ENCODE results near the gene IQCH. TPM values are rescaled to one million over a fixed set of nuclear protein-coding genes. Genes with fewer than 3 reads are reported as not detected.

IQCH gene
- total and polyA plus RNA-seq, 9 of the 15 experiments (the other 6 are each of a cell fraction or from before 2014, with no cell fraction given): 1.8 to 3.9 (median 2.7) TPM

DNA sequence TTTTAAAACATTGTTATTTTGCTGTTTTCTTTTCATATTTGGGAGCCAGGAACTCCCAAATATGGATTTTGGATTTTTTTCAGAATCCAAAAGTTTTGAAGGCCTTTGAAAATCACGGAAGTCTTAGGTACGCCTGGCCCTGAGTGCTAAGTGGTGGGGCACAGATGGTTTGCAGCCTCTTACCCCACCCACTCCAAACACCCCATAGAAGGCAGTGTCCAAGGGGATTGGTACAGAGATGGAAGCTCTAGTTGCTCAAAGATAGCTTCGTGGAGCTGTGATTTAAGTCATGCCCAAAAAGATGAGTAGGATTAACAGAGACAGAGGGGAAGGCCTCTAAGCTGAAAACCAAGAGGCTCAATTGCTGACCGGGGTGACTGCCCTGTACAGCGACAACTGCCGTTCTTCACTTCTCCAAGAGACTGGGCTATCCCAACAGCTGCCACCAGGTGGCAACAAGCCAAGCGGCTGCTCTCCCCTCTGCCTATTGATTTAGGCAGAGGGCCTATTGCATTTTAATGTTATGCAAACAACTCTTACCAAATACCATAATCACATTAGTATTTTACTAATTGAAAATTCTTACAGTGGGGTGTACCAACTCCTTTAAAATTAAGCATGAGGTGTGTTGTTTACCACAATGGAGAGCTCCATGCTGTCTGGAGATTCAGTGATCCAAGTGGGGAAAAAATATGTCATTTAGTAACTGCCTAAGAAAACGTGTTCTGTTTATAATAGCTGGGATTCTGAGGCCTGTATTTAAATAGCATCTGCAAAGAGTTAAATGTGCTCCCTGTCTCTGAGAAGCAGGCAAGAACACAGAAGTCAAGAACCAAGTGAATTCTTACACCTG is 202.3 kb downstream of the IQCH start (continued):
- TF ChIP-seq, protein P1, sequence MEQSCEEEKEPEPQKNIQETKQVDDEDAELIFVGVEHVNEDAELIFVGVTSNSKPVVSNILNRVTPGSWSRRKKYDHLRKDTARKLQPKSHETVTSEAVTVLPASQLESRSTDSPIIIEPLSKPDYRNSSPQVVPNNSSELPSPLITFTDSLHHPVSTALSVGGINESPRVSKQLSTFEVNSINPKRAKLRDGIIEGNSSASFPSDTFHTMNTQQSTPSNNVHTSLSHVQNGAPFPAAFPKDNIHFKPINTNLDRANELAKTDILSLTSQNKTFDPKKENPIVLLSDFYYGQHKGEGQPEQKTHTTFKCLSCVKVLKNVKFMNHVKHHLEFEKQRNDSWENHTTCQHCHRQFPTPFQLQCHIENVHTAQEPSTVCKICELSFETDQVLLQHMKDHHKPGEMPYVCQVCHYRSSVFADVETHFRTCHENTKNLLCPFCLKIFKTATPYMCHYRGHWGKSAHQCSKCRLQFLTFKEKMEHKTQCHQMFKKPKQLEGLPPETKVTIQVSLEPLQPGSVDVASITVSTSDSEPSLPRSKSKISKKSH (CRISPR knock-in tag; IDR thresholded peaks at IDR 0.05): no peak
- TF ChIP-seq, protein P2, sequence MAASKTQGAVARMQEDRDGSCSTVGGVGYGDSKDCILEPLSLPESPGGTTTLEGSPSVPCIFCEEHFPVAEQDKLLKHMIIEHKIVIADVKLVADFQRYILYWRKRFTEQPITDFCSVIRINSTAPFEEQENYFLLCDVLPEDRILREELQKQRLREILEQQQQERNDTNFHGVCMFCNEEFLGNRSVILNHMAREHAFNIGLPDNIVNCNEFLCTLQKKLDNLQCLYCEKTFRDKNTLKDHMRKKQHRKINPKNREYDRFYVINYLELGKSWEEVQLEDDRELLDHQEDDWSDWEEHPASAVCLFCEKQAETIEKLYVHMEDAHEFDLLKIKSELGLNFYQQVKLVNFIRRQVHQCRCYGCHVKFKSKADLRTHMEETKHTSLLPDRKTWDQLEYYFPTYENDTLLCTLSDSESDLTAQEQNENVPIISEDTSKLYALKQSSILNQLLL (CRISPR knock-in tag; IDR thresholded peaks at IDR 0.05; ENCODE audit: borderline replicate concordance): no peak
- TF ChIP-seq RAD21 (CRISPR knock-in tag; conservative IDR thresholded peaks at IDR 0.05 in 1 of 2, IDR thresholded peaks at IDR 0.05 in 1 of 2) (peak; percentile 79 to 90), XRCC5 (IDR thresholded peaks at IDR 0.05; ENCODE audit: low read depth, low read length) (0 out of 2 replicates have a peak, but pooled peaks have one; percentile 53), DIDO1 (tag; IDR thresholded peaks at IDR 0.05; ENCODE audit: low read depth) (no peak), TOE1 (IDR thresholded peaks at IDR 0.05; ENCODE audit: borderline replicate concordance) (no peak), TOE1 (CRISPR knock-in tag; IDR thresholded peaks at IDR 0.05; ENCODE audit: borderline replicate concordance, low read depth) (no peak), ZFPM2 (CRISPR knock-in tag; IDR thresholded peaks at IDR 0.05) (no peak), GABPB2 (CRISPR knock-in tag; conservative IDR thresholded peaks at IDR 0.05) (no peak)
- TF ChIP-seq, protein P3, sequence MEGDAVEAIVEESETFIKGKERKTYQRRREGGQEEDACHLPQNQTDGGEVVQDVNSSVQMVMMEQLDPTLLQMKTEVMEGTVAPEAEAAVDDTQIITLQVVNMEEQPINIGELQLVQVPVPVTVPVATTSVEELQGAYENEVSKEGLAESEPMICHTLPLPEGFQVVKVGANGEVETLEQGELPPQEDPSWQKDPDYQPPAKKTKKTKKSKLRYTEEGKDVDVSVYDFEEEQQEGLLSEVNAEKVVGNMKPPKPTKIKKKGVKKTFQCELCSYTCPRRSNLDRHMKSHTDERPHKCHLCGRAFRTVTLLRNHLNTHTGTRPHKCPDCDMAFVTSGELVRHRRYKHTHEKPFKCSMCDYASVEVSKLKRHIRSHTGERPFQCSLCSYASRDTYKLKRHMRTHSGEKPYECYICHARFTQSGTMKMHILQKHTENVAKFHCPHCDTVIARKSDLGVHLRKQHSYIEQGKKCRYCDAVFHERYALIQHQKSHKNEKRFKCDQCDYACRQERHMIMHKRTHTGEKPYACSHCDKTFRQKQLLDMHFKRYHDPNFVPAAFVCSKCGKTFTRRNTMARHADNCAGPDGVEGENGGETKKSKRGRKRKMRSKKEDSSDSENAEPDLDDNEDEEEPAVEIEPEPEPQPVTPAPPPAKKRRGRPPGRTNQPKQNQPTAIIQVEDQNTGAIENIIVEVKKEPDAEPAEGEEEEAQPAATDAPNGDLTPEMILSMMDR (IDR thresholded peaks at IDR 0.05 in 2 of 3, conservative IDR thresholded peaks at IDR 0.05 in 1 of 3; ENCODE audit: insufficient read depth in 2 of 3, low read depth in 1 of 3, low read length in 3 of 3): peak; percentile 92 to 94 (median 92)
- TF ChIP-seq, protein P4, sequence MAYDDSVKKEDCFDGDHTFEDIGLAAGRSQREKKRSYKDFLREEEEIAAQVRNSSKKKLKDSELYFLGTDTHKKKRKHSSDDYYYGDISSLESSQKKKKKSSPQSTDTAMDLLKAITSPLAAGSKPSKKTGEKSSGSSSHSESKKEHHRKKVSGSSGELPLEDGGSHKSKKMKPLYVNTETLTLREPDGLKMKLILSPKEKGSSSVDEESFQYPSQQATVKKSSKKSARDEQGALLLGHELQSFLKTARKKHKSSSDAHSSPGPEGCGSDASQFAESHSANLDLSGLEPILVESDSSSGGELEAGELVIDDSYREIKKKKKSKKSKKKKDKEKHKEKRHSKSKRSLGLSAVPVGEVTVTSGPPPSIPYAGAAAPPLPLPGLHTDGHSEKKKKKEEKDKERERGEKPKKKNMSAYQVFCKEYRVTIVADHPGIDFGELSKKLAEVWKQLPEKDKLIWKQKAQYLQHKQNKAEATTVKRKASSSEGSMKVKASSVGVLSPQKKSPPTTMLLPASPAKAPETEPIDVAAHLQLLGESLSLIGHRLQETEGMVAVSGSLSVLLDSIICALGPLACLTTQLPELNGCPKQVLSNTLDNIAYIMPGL (CRISPR knock-in tag; IDR thresholded peaks at IDR 0.05): no peak
- TF ChIP-seq, protein P5, sequence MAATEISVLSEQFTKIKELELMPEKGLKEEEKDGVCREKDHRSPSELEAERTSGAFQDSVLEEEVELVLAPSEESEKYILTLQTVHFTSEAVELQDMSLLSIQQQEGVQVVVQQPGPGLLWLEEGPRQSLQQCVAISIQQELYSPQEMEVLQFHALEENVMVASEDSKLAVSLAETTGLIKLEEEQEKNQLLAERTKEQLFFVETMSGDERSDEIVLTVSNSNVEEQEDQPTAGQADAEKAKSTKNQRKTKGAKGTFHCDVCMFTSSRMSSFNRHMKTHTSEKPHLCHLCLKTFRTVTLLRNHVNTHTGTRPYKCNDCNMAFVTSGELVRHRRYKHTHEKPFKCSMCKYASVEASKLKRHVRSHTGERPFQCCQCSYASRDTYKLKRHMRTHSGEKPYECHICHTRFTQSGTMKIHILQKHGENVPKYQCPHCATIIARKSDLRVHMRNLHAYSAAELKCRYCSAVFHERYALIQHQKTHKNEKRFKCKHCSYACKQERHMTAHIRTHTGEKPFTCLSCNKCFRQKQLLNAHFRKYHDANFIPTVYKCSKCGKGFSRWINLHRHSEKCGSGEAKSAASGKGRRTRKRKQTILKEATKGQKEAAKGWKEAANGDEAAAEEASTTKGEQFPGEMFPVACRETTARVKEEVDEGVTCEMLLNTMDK (IDR thresholded peaks at IDR 0.05; ENCODE audit: borderline replicate concordance, insufficient read depth, low read depth, low read length, poor library complexity, severe bottlenecking): no peak
- TF ChIP-seq, protein P6, sequence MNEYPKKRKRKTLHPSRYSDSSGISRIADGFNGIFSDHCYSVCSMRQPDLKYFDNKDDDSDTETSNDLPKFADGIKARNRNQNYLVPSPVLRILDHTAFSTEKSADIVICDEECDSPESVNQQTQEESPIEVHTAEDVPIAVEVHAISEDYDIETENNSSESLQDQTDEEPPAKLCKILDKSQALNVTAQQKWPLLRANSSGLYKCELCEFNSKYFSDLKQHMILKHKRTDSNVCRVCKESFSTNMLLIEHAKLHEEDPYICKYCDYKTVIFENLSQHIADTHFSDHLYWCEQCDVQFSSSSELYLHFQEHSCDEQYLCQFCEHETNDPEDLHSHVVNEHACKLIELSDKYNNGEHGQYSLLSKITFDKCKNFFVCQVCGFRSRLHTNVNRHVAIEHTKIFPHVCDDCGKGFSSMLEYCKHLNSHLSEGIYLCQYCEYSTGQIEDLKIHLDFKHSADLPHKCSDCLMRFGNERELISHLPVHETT (CRISPR knock-in tag; conservative IDR thresholded peaks at IDR 0.05 in 1 of 2, IDR thresholded peaks at IDR 0.05 in 1 of 2): no peak

Measured in K562 (cell line).